Ascending aorta (tissue), 2 donors: Measurements from ENCODE around the gene MUSK. TPM values are rescaled to one million over a fixed set of nuclear protein-coding genes. Genes with fewer than 3 reads are reported as not detected.

Experiments
- DNase-seq, 2 donors: peaks; one replicate each; pipeline ENCODE4 v3.0.0-alpha.2; 2019; ENCODE audit warnings: low spot score in 2 of 2
- H3K27ac ChIP-seq, 2 donors: fragments of 200-600 bp; sonication (generic); one replicate each; pipeline ENCODE4 v1.5.1; 2016 to 2017; ENCODE audit warnings: mild to moderate bottlenecking in 1 of 2
- H3K27me3 ChIP-seq: fragments of 200-600 bp; sonication (generic); one replicate; pipeline ENCODE4 v1.5.1; 2017
- H3K36me3 ChIP-seq, 2 donors: fragments of 200-600 bp; sonication (generic); one replicate each; pipeline ENCODE4 v1.5.1; 2016
- H3K4me1 ChIP-seq, 2 donors: fragments of 200-600 bp; sonication (generic); one replicate each; pipeline ENCODE4 v1.5.1; 2016 to 2017; ENCODE audit warnings: mild to moderate bottlenecking in 1 of 2
- H3K4me3 ChIP-seq, 2 donors: fragments of 200-600 bp; sonication (generic); one replicate each; pipeline ENCODE4 v1.5.1; 2016 to 2017; ENCODE audit warnings: mild to moderate bottlenecking in 1 of 2
- H3K9me3 ChIP-seq, 2 donors: fragments of 200-600 bp; sonication (generic); one replicate each; pipeline ENCODE4 v1.5.1; 2016
- intact Hi-C: fragments of 100-400 bp; cut with DNase I; formaldehyde crosslinking; loops from one replicate; pipeline ENCODE4 v1.15.1; 2023
- total RNA-seq: library from RNA; depleted of rRNA; stranded (reverse); fragments of >200 nt; gene quantifications from one replicate; pipeline ENCODE4 v1.1.0, GENCODE V29; 2016
- TF ChIP-seq, protein P1 (sequence below), 3 experiments: fragments of 200-600 bp in 2 of 3; fragments of 450-650 bp in 1 of 3; sonication (generic) in 2 of 3; IDR thresholded peaks; one replicate each; pipeline ENCODE4 v1.5.1; 2016 to 2019; ENCODE audit warnings: antibody characterized with exemption in 3 of 3, mild to moderate bottlenecking in 1 of 3, moderate library complexity in 1 of 3

The MUSK gene
- total RNA-seq, 1 donor from 2014 or later: not detected

DNA sequence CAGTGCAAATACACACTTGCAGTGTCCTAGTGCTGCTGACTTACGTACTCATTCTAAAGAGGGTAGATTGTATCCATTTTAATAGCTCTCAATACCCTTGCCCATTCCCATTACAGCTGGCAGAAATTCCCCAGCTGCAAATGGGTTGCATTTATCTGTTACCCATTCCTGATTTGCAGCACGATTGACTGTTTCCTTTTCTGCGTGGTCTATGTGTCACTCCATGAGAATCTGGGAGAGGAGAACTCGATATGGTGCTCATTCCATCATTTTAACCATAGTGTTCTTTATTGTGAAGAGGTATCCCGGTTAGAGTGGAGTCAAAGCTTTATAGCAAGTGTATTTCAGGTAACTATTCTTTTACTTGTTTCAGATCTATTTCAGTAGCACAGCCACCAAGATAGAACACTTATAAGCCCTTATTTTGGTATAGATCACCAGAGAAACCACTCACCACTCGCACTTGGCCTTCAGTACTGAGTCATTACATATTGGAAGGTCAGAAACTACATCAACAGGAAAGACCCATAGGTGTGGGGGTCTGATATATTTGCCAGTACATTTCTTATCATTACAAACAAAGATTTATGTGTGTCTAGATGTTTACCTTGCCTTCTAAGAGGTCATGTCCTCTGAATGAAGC lies 139.5 kb downstream of the MUSK start:
- intact Hi-C loops: no loop called here
- H3K27ac ChIP-seq: no peak overlapping the region
- H3K4me1 ChIP-seq: no peaks in the 10 kb centered on the region
- no peaks in the 10 kb centered on the region for H3K36me3 ChIP-seq
- H3K4me3 ChIP-seq: no peak overlapping the region
- H3K27me3 ChIP-seq: no peaks in the 10 kb centered on the region
- DNase-seq: no peak
- TF ChIP-seq, protein P1, sequence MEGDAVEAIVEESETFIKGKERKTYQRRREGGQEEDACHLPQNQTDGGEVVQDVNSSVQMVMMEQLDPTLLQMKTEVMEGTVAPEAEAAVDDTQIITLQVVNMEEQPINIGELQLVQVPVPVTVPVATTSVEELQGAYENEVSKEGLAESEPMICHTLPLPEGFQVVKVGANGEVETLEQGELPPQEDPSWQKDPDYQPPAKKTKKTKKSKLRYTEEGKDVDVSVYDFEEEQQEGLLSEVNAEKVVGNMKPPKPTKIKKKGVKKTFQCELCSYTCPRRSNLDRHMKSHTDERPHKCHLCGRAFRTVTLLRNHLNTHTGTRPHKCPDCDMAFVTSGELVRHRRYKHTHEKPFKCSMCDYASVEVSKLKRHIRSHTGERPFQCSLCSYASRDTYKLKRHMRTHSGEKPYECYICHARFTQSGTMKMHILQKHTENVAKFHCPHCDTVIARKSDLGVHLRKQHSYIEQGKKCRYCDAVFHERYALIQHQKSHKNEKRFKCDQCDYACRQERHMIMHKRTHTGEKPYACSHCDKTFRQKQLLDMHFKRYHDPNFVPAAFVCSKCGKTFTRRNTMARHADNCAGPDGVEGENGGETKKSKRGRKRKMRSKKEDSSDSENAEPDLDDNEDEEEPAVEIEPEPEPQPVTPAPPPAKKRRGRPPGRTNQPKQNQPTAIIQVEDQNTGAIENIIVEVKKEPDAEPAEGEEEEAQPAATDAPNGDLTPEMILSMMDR (IDR thresholded peaks at IDR 0.05): no peak
- no peaks in the 10 kb centered on the region for H3K9me3 ChIP-seq

- H3K4me3 ChIP-seq: no peak overlapping the region
- no peaks in the 10 kb centered on the region for H3K36me3 ChIP-seq
- H3K27ac ChIP-seq: no peak overlapping the region
- no peak for DNase-seq
- TF ChIP-seq, protein P1 (IDR thresholded peaks at IDR 0.05): no peak
- no peaks in the 10 kb centered on the region for H3K9me3 ChIP-seq
- H3K4me1 ChIP-seq: no peaks in the 10 kb centered on the region
- intact Hi-C loops: no loop called here
- H3K27me3 ChIP-seq: no peaks in the 10 kb centered on the region
Observed at GRCh38 chr9:110808599-110808980, 140.0 kb downstream of the MUSK start.

- Histone ChIP-seq H3K9me3 (no peaks in the 10 kb centered on the region), H3K27me3 (no peaks in the 10 kb centered on the region), H3K4me1 (no peaks in the 10 kb centered on the region), H3K27ac (no peak overlapping the region), H3K36me3 (no peaks in the 10 kb centered on the region), H3K4me3 (no peak overlapping the region)
- intact Hi-C loops: no loop called here
- TF ChIP-seq, protein P1 (IDR thresholded peaks at IDR 0.05): no peak
- DNase-seq: no peak
Observed at GRCh38 chr9:110809038-110809595, 140.5 kb downstream of the MUSK start.

DNA sequence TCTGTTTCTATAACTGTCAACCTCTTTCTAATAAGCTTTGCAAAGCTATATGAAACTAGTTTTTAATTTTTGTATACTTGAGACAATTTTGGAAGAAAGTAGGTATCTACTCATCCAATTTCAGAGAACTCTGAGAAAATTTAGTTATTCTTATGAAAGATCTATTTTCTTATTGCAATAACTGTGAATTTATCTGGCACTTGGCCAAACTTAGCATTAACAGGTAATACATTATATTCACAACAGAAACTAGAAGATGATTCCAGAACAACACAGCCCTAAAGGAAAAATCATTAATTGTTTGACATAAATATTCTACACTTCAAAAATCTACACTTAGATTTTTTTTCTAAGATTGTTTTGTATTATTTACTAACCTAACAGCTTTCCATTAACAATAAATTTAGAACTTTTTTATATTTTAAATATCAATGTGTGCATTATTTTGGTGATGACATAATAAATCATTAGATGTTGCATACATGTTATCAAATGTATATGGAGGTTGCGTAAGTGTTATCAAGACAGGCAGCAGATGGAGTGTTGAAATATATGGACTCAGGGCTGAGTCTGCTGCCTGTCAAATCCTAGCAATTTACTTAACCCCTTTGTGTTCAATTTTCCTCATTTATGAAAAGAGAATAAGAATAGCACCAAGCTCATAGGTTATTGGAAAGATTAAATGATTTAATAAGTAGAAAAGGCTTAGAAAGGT lies 141.8 kb downstream of the MUSK start:
- intact Hi-C loops: no loop called here

DNA sequence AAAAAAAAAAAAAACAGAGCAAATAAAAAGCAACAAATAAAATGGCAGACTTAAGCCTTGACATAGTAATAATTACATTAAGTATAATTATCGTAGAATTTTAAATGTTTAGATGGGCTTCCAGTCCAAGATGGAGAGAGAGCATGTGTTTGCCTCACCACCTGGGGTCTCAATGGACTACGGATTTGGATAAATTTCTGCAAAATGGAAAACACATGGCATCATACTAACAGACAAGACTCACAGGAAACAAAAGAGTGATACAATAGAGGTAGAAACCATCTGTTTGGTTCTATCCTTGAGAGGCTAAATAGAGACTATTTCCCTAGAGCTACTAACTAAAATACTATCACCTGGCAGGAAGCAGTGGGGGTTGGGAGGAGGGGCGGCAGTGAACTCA lies 144.3 kb downstream of the MUSK start:
- Histone ChIP-seq H3K4me1 (no peaks in the 10 kb centered on the region), H3K27ac (no peak overlapping the region), H3K9me3 (no peaks in the 10 kb centered on the region), H3K36me3 (no peaks in the 10 kb centered on the region), H3K27me3 (no peaks in the 10 kb centered on the region), H3K4me3 (no peak overlapping the region)
- DNase-seq: no peak
- TF ChIP-seq, protein P1 (IDR thresholded peaks at IDR 0.05): no peak
- intact Hi-C loops: no loop called here

More for the DNA sequence above, 141.8 kb downstream of the MUSK start:
- Histone ChIP-seq H3K27me3 (no peaks in the 10 kb centered on the region), H3K36me3 (no peaks in the 10 kb centered on the region), H3K27ac (no peak overlapping the region), H3K4me3 (no peak overlapping the region), H3K9me3 (no peaks in the 10 kb centered on the region), H3K4me1 (no peaks in the 10 kb centered on the region)
- no peak for DNase-seq
- TF ChIP-seq, protein P1 (IDR thresholded peaks at IDR 0.05): no peak
